HG02840 (cell line): ENCODE data around the gene TMEM164.
"Not testable (repeated sequence)": the region's sequence is repeated elsewhere in the genome, so short reads cannot be mapped to it uniquely, and the experiment has no call there.

Source experiments
- ATAC-seq: cut with Tn5 transposase; IDR thresholded peaks from one replicate; pipeline ENCODE4 v1.9.1; 2021; ENCODE audit warnings: mild to moderate bottlenecking, moderate library complexity, moderate number of reproducible peaks; ENCODE audit not compliant: unreplicated experiment, low FRiP score

Gene TMEM164

GRCh38 chrX:110123331-110123782 lies 120.4 kb downstream of the TMEM164 start:
- no peak for ATAC-seq

GRCh38 chrX:110125446-110126162 lies 122.7 kb downstream of the TMEM164 start:
- ATAC-seq, result no peak

- ATAC-seq, result no peak
These were observed 128.1 kb downstream of the TMEM164 start for GRCh38 chrX:110131031-110131430.

- ATAC-seq, result no peak
These were observed 129.7 kb downstream of the TMEM164 start for GRCh38 chrX:110132450-110133114.

GRCh38 chrX:110133735-110134370 lies 130.9 kb downstream of the TMEM164 start:
- no peak for ATAC-seq

- no peak for ATAC-seq
These were observed 132.7 kb downstream of the TMEM164 start for GRCh38 chrX:110135618-110136017.

GRCh38 chrX:110136136-110136535 lies 133.2 kb downstream of the TMEM164 start:
- ATAC-seq, result no peak

GRCh38 chrX:110138557-110138956 lies 135.6 kb downstream of the TMEM164 start:
- ATAC-seq, result no peak

GRCh38 chrX:110139172-110139571 lies 136.3 kb downstream of the TMEM164 start:
- ATAC-seq, result no peak

GRCh38 chrX:110142096-110142495 lies 139.2 kb downstream of the TMEM164 start:
- no peak for ATAC-seq

- ATAC-seq, result no peak
These were observed 140.7 kb downstream of the TMEM164 start for GRCh38 chrX:110143454-110144210.

- ATAC-seq, result no peak
These were observed 142.4 kb downstream of the TMEM164 start for GRCh38 chrX:110145311-110145710.

- peak; percentile 49 for ATAC-seq
These were observed 142.9 kb downstream of the TMEM164 start for GRCh38 chrX:110145854-110146253.

- no peak for ATAC-seq
These were observed 143.6 kb downstream of the TMEM164 start for GRCh38 chrX:110146521-110146920.

- no peak for ATAC-seq
These were observed 150.3 kb downstream of the TMEM164 start for GRCh38 chrX:110153244-110153643.

GRCh38 chrX:110153896-110154295 lies 151.0 kb downstream of the TMEM164 start:
- no peak for ATAC-seq

GRCh38 chrX:110154328-110154727 lies 151.4 kb downstream of the TMEM164 start:
- not testable (repeated sequence) for ATAC-seq

GRCh38 chrX:110155759-110156158 lies 152.8 kb downstream of the TMEM164 start:
- no peak for ATAC-seq

- no peak for ATAC-seq
These were observed 153.3 kb downstream of the TMEM164 start for GRCh38 chrX:110156167-110156754.

GRCh38 chrX:110157444-110157843 lies 154.5 kb downstream of the TMEM164 start:
- ATAC-seq, result no peak
